Fibroblast of upper back skin (primary cell): ENCODE results near the gene ADCY2.

Experiments used
- DNase-seq: peaks from one replicate; pipeline ENCODE4 v3.0.0-alpha.2; 2013

ADCY2 gene

DNA sequence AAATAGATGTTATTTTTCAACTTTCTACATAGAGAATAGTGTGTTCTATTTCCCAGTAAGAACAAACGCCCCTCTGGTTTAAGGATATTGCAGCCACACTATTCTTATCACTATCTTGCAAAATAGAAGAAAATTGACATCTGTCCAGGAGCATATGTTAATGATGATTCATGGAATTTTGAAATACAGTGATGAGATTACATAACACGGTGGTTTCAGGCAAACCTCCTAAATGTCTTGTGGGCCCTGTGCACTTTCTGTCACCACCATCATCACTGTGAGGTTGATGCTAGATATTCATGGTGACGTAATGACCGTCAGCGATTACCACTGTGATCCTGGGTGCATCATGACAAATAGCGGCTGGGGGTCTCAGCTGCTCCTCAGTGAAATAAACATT, 406.9 kb downstream of the ADCY2 start:
- peak; percentile 10 for DNase-seq

DNA sequence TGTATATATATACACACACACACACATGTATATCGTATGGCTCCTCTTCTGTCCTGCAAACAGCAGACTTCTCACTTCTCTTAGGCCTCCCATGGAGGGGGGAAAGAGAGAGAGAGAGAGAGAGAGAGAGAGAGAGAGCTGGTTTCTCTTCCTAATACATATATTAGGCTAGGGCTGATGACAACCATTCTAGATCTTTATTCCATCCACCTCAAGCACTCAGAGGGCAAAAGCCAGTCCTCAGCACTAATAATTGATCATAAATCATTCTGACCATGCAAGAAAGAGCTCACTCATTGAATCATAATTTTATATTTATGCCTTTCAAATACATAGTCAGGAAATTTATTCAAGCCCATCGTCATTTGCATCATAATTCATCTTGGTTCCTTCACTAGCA, 408.0 kb downstream of the ADCY2 start:
- DNase-seq: no peak

DNA sequence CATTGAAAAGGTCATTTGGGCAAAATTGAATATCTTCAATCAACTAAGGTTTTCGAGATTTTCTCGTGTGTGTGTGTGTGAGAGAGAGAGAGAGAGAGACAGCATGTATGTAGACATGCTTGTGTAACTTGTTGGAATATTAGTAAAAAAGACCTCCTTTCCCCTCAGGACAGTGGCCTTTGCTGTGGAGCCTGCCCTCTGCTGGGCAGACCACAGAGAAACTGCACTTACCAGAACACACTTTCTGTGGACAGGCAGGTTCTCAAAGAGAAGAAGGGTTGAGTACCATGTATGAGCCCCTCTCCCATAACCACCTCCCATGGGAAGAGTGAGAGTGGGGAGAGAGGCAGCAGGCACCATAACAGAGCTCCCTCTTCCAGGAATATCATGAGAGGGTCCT, 409.4 kb downstream of the ADCY2 start:
- DNase-seq: no peak

DNA sequence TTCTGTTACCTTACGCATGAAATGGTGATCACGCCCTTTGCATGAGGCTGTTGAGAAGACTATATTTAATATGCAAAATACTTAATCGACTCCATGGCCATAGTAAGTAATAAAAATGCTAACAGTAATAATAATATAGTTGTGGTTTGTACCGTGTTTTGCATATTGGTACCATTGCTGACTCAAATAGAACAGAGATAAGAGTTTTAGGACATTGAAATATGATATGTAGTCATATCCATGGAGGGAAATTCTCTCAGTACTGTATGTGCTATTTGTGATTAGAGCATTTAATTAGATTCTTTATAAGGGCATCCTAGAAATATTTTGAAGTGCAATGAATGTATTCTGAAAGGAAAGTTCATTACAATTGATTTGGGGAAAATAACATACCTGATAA, 413.1 kb downstream of the ADCY2 start:
- DNase-seq: no peak

DNA sequence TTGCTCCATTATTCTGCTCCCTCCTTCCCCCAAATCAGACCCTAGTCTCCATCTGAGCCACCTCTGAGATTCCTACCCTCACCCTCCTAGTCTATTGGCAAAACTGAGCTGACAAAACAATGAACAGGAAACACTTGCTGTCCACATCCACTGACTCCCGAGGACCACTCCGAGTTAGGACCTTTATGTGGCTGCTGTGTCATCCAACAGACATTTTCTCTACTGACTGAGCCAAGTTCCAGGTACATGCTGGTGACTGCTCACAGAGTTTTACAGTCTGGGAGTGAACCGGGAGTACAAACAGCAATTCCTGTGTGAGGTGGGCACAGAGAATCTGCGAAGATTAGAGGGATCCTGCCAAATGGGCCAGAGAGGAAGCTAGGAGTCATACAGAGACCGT, 415.8 kb downstream of the ADCY2 start:
- DNase-seq: no peak

DNA sequence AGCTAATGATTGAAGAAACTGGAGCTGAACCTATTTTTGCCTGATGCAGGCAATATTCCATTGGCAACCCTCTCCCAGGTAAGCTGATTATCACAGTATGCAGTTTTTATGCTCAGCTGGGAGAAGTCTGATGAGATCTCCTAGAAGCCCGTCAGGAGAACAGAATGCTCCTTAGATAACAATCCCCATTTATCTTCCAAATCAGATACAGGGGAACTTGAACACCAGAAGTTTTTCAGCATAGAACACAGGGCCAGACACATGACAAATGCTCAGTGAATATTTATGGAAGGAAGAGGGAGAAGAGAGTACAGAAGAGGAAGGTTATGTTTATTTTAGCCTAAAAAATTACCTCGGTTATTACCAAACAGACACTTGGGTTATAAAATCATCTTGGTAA, 417.1 kb downstream of the ADCY2 start:
- no peak for DNase-seq

DNA sequence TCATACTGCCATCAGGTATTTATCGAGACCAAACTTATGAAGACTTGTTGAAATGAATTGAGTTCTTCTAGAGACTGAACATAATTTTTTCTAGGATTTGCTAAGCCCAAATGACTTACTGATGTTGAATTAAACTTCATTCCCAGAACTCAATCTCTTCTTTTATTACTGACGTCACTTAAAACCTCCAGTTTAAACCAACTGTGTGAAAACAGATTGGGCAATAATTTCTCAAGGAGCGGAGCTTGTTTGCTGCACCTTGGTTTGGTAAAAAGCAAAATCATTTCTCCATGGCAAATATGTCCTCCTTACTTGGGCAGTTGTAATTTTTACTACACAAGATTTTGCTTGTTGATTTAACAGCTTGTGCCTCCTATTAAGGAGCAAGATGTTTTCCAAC, 417.6 kb downstream of the ADCY2 start:
- DNase-seq: no peak

DNA sequence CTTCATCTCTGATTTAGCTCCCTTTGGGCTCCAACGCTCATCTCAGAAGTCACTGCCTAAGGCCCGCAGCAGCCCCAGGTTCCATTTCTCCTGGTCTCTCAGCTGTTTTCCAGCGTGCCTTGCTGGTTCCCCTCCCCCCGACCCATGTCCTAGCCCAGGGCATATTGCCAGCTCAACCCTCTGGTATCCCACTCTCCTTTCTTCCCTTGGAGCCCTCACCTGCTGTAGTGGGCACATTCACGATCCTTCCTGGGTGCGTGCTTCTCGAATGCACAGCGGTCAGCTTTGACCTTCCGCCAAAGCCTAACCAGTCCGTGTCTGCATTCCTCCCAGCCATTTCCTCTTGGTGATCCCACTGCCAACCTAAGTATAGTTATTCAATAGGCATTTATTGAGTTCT, 418.9 kb downstream of the ADCY2 start:
- DNase-seq: no peak

DNA sequence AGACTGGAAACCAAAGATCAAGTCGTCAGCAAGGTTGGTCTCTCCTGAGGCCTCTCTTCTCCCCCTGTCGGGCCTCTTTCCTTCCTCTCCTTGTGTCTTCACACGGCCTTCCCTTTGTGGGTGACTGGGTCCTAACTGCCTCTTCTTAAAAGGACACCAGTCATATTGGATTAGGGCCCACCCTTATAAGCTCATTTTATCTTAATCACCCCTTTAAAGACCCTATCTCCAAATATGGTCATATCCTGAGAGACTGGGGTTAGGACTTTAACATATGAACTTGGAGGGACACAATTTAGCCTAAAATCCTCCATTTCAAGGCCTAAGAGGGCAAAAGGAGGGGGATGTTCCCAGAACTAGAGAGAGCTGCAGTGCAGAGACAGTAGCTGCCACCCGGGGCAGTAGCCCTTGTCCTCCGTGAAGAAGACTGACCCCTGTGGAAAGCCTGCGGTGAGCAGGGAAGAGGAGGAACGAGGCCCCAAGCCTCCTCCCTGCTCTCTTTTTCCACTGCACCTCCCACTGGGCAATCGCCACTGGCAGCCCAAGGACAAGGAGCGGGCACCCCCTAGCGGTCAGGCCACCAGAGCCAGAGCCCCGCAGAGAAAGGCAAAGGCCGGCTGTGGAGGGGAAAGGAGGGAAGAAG, 420.1 kb downstream of the ADCY2 start:
- peak; percentile 48 for DNase-seq

DNA sequence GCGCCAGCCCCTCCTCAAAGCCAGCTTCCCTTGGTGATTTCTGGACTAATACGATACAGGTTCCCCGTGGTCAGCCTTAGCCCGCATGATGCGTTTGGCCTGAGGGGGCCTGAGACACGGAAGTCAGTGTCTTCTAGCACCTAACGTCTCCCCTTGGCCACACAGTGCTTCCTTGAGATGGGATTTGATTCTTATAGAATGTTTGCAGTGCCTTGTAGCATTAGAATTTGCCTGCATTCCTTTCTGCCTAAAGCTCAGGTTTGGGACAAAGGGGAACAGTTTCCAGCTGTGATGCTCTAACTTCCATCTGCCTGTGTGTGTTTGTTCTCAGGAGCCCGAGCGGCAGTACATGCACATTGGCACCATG, 420.6 kb downstream of the ADCY2 start:
- DNase-seq: no peak

DNA sequence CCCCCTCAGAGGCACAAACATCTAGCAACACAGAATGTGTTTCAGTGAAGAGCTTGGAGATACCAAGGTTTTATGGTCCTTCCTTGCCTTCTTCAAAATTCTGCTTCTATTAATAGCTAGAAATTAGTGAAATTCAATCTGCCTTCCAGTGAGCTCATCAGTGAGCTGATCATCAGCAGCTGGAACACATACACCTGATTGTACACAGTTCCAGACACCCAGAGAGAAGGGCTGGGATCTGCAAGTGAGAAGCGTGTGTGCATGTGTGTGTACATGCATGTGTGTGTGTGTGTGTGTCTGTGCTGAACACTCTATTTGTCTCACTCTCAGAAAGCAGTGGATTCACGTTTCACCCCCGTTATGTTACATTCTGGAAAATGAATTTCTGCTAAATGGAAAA, 426.5 kb downstream of the ADCY2 start:
- DNase-seq: no peak

DNA sequence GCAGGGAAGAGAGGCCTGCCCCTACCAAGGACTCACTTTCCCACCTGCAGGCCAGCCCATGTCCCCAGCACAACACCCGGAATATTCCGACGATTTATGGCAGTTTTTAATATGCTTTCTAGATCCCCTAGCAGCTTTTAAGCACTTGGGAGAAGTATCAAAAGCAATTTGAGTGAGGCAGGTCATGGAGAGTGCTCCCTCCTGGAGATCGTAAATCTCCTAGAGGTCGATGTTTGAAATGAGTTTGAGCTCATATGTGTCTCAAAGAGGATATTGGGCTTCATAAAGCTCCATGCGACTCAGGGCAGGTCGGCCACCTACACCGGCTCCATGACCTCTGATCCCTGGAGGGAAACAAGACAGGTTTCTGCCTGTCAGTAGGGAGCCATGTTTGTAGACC, 427.7 kb downstream of the ADCY2 start:
- no peak for DNase-seq

DNA sequence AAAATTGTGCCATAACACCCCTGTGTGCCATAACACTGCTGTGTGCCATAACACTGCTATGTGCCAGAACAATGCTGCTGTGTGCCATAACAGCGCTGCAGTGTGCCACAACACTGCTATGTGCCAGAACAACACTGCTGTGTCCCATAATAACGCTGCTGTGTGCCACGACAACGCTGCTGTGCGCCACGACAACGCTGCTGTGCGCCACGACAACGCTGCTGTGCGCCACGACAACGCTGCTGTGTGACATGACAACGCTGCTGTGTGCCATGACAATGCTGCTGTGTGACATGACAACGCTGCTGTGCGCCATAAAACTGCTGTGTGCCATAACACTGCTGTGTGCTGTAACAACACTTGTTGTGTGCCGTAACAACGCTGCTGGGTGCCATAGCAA, 429.1 kb downstream of the ADCY2 start:
- DNase-seq: no peak

DNA sequence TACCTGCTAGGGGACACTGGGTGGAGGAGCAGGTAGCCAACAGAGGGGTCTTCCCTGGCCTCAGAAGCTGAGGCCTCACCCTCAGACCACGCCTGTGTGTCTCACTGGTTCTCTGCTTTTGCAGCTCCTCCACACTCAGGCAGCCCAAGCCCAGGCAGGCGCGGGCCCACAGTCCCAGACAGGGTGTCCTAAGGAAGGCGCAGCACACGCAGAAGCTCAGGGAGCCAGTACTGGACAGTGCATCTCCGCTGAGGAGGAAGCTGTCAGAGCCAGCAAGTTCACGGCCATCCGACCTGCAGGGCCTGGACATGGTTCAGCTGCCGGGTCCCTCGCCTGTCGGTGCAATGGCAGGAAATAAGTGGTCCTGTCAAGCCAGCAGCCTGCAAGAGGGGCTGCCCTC, 429.7 kb downstream of the ADCY2 start:
- DNase-seq: no peak

DNA sequence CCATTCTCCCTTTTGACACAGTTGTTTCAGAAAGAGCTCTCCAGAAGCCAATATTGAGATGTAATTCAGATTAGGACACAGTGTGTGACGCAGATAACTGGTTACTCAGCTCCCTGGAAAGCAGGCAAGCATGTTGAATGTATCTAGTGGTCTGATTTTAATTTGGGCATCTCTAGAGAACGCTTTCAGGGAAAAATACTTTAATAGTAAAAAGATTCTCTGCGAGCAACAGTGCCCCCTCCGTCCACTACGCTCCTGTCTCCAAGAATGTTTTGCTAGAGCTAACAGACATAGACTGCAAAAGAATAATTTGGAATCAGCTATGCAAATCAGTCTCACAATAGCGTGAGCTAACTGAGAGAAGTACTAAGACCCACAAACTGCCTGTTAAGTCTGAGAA, 431.7 kb downstream of the ADCY2 start:
- DNase-seq: no peak

DNA sequence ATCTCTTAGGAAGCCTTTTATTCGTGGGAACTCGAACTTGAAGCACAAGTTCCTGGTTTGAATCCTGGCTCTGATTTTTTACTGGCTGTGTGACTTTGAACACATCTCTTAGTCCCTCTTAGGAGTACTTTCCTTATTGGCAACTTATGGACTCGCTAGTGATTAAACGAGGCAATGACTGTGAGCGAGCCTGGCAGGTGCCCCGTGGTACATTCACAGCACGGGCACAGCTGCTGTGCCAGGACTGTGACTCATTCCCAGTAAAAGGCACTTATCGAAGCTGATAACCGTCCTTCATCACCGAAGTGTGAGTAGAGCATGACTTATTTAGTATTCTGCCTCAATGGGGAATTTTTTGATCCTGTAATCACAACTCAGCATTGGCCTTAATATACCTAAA, 432.3 kb downstream of the ADCY2 start:
- no peak for DNase-seq

DNA sequence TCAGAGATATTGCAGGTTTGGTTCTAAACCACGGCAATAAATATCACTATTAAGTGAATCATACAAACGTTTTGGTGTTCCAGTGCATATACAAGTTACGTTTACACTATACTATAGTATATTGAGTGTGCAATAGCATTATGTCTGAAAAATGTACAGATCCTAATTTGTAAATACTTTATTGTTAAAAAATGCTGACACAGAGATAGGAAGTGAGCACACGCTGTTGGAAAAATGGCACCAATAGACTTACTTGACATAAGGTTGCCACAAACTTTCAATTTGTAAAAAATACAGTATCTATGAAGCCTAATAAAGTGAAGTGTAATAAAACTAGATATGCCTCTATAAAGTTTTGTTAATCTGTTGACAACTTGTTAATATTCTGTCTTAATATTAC, 439.0 kb downstream of the ADCY2 start:
- no peak for DNase-seq

DNA sequence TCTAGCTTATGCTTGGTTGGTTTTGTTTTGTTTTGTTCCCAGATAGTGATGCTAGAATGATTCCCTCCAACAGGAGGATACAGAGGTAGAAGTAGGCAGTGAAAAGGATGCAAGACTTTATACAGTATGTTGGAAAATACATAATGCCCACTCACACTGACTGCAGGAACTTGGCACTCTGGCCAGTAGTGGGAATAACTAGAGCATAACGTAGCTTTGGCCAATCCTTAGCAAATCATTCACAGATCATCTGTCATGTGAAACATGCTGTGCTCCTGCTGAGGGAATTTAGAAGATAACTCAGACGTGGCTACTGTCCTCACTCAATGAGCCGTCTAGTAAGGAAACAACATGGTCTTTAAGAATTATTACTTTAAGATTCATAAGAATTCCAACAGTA, 441.5 kb downstream of the ADCY2 start:
- no peak for DNase-seq

DNA sequence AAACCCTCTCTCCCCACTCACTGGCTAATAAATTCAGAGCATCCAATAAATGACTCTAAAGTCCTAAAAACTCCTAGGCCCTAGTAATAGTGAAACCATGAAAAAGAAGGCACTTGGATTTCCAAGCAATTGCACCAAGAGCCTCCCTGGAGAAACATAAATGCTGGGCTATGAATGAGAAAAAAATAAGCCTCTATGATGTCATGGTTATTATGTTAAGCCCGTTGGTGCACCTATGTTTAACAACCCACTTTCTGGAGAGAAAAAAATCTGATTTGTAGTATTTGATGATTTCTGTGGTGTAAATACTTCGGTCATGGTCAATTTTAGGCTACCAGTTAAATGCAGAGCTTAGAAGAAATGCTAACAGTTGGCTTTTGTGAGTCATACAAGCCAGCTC, 446.6 kb downstream of the ADCY2 start:
- DNase-seq: no peak

DNA sequence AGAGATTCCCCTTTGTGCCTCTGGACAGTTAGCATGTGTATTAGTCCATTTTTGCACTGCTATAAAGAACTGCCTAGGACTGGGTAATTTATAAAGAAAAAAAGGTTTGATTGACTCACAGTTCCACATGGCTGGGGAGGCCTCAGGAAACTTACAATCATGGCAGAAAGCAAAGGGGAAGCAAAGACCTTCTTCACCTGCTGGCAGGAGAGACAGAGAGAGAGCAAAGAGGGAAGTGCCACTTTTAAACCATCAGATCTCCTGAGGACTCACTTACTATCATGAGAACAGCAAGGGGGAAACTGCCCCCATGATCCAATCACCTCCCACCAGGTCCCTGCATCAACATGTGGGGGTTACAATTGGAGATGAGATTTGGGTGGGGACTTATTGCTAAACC, 449.0 kb downstream of the ADCY2 start:
- DNase-seq: no peak

DNA sequence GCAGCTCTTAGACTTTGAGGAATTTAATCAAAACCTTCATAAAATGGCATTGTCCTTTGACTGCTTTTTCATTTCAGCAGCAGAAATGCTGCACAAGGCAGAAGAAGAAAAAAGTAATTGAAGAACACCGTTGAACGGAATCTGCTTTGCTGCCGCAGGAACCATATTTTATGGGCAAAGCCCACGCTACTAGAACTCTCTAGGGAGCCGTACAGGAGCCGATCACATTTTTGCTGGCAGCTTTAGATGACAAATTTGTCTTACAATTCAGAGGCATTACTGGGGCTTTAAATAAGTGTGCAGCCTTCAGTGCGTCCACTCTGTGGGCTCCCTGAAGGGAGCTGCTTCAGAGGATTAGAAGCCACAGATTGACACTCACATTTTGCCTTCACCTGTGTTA, 449.6 kb downstream of the ADCY2 start:
- DNase-seq: no peak

DNA sequence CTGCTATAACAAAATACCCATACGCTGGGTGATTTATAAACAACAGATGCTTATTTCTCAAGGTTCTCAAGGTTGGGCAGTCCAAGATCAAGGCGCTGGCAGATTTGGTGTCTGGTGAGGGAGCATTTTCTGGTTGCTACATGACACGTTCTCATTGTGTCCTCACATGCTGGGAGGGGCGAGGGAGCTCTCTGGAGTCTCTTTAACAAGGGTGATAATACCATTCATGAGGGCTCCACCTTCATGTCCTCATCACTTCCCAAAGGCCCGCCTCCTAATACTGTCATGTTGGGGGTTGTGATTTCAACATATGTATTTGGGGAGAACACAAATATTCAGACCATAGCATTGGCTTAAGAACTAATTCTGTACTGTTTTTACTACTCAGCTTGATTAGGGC, 450.4 kb downstream of the ADCY2 start:
- DNase-seq: no peak

DNA sequence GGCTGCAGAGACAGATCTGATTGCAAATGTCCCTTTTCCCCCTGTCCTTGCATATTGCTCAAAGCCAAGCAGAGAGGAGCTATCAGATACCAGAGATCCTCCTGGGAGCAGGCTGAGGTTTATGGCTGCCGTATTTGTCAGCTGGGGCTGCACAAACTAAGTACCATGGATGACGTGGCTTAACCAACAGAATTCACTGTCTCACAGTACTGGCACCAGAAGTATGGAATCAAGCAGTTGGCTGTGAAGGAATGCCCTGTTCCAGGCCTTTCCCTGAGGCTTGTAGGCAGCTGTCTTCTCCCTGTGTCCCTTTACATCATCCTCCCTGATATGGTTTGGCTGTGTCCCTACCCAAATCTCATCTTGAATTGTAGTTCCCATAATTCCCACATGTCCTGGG, 452.4 kb downstream of the ADCY2 start:
- no peak for DNase-seq

DNA sequence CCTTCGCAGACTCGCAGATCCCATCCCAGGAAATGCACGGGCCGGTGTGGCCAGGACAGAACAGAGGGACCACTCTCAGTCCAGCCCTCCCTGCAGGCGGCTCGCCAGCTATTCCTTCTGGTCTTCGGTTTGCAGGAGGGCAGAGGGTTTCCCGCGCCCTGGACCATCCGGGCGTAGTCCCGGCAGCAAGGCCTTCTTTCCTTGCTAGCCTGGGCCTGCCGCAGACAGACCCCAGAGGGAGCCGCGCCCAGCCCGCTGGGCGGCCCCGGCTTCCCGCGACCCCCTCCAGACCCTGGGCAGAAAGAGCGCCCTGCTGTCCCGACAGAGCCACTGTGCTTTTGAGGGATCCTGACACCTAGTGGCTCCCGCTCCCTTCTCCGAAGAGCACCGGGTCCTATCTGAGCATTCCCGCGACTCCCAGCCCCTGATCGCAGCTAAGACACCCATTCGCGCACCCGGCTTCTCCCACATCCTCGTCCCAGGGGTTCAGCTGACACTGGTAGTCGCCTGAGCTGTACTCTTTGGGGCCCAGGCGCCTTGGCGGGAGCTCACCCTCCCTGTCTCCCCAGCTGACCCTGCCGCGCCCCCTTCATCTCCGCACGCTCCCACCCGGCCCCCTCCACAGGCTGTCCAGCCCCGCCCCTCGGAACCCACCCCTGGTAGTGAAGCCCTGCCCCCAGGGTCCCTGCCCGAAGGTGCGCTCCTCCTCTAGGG, 453.9 kb downstream of the ADCY2 start:
- DNase-seq: no peak
